K562 (cell line): ENCODE data around the gene KCTD15. TPM values are rescaled to one million over a fixed set of nuclear protein-coding genes. Genes with fewer than 3 reads are reported as not detected.

Experiments
- ATAC-seq: fragments of 200-7000 bp; cut with Tn5 transposase; 3 replicates; pipeline ENCODE4 v1.9.1; 2020; ENCODE audit warnings: moderate library complexity
- BruUV-seq: library from RNA; stranded (reverse); fragments of 400-500 nt; replicated peaks from 2 replicates; lab custom pipeline; 2021; lab: Mats Ljungman, UMichigan
- CTCF ChIA-PET: fragments of 300-600 bp; formaldehyde crosslinking; extraction: SDS; loops from one replicate; lab custom pipeline; 2021; ENCODE audit warnings: low intra/inter-chr PET ratio; lab: Yijun Ruan, JAX
- POLR2A ChIA-PET: fragments of 300-600, 350-650 bp; sonication (Branson Sonifier 250); formaldehyde crosslinking; extraction: SDS; loops from one replicate; lab custom pipeline; 2021; ENCODE audit warnings: antibody characterized with exemption, inconsistent platforms; lab: Yijun Ruan, JAX
- DNase-seq, 4 experiments: peaks; one replicate each; pipeline versions ENCODE4 v3.0.0 to v3.0.0-alpha.2; 2011 to 2018; ENCODE audit warnings: low spot score in 3 of 4, mixed read lengths in 3 of 4; ENCODE audit errors: extremely low read depth in 1 of 4
- FAIRE-seq: peaks from 2 replicates; lab custom pipeline; 2011; peaks lifted over from hg19 to GRCh38; lab: Jason Lieb, UNC
- H2AFZ ChIP-seq: 2 replicates; pipeline ENCODE4 v1.6.0; 2011; ENCODE audit warnings: low read depth, low read length, control low read depth, inconsistent platforms
- H3K27ac ChIP-seq: fragments of 200-600 bp; 3 replicates; pipeline ENCODE4 v1.8.0; 2011; ENCODE audit warnings: low read depth, mild to moderate bottlenecking, control low read depth, inconsistent platforms, low read length, moderate library complexity, mixed read lengths; ENCODE audit errors: extremely low read depth
- H3K27me3 ChIP-seq, 2 experiments: fragments of 300-600 bp in 1 of 2; 2 replicates in 1 of 2; 3 replicates in 1 of 2; pipeline versions ENCODE4 v1.6.0 to v1.8.0; 2011; ENCODE audit warnings: inconsistent platforms in 2 of 2, low read length in 2 of 2, mild to moderate bottlenecking in 1 of 2, mixed read lengths in 1 of 2, moderate library complexity in 1 of 2; ENCODE audit not compliant: control insufficient read depth in 2 of 2, insufficient read depth in 2 of 2
- H3K36me3 ChIP-seq: fragments of 300-600 bp; 3 replicates; pipeline ENCODE4 v1.8.0; 2011; ENCODE audit warnings: mild to moderate bottlenecking, low read length, inconsistent platforms; ENCODE audit not compliant: control insufficient read depth, insufficient read depth
- H3K4me1 ChIP-seq, 2 experiments: fragments of 200-600 bp in 1 of 2; replicated peaks in 1 of 2; 2 replicates in 1 of 2; 3 replicates in 1 of 2; pipeline versions ENCODE4 v1.5.1 to v1.8.0; 2011; ENCODE audit warnings: inconsistent platforms in 2 of 2, low read length in 2 of 2, mild to moderate bottlenecking in 1 of 2, mixed read lengths in 1 of 2, moderate library complexity in 1 of 2; ENCODE audit not compliant: control insufficient read depth in 2 of 2, insufficient read depth in 2 of 2
- H3K4me2 ChIP-seq: 2 replicates; pipeline ENCODE4 v1.6.1; 2011; ENCODE audit warnings: low read length, control low read depth, inconsistent platforms, mixed read lengths; ENCODE audit not compliant: insufficient read depth
- H3K4me3 ChIP-seq: fragments of 200-600 bp; sonication (generic), shearing (Covaris generic); 2 replicates; pipeline ENCODE4 v1.5.1; 2016; ENCODE audit warnings: control low read depth, inconsistent platforms
- H3K79me2 ChIP-seq: fragments of 200-600 bp; 3 replicates; pipeline ENCODE4 v1.8.0; 2011; ENCODE audit warnings: low read length, inconsistent platforms; ENCODE audit not compliant: control insufficient read depth, insufficient read depth
- H3K9ac ChIP-seq, 2 experiments: 2 replicates each; pipeline versions ENCODE4 v1.6.0 to v1.6.1; 2011; ENCODE audit warnings: low read depth in 2 of 2, low read length in 2 of 2, control low read depth in 1 of 2, inconsistent platforms in 1 of 2, mild to moderate bottlenecking in 1 of 2, mixed read lengths in 1 of 2; ENCODE audit not compliant: insufficient read depth in 1 of 2
- H3K9me1 ChIP-seq: one replicate; pipeline ENCODE4 v1.6.0; 2011; ENCODE audit warnings: inconsistent platforms, mild to moderate bottlenecking, low read length, moderate library complexity; ENCODE audit not compliant: control insufficient read depth, insufficient read depth
- H3K9me3 ChIP-seq: replicated peaks from 2 replicates; pipeline ENCODE4 v1.5.1; 2011; ENCODE audit warnings: low read depth, low read length, inconsistent platforms; ENCODE audit not compliant: control insufficient read depth, insufficient read depth
- H4K20me1 ChIP-seq: replicated peaks from 2 replicates; pipeline ENCODE4 v1.6.1; 2011; ENCODE audit warnings: low read length, inconsistent platforms, mixed read lengths; ENCODE audit not compliant: control insufficient read depth, insufficient read depth
- C11orf30 ChIP-seq: fragments of 450-650 bp; IDR thresholded peaks from 2 replicates; pipeline ENCODE4 v1.6.1; 2016; ENCODE audit warnings: low read depth, mild to moderate bottlenecking
- GABPA ChIP-seq: fragments of 200-800 bp; sonication (Bioruptor generic); conservative IDR thresholded peaks from 2 replicates; pipeline ENCODE4 v1.6.1; 2016; ENCODE audit warnings: low read depth, missing genetic modification characterization, missing compliant biosample characterization
- HBP1 ChIP-seq: fragments of 450-650 bp; formaldehyde crosslinking; IDR thresholded peaks from 2 replicates; pipeline ENCODE4 v1.4.0; 2022; ENCODE audit warnings: missing genetic modification characterization
- HDAC1 ChIP-seq, 2 experiments: fragments of 450-650 bp; IDR thresholded peaks; 2 replicates each; pipeline ENCODE4 v1.6.1; 2016 to 2017; ENCODE audit warnings: inconsistent platforms in 1 of 2, mild to moderate bottlenecking in 1 of 2, moderate library complexity in 1 of 2
- HMGXB4 ChIP-seq: sonication (generic); formaldehyde crosslinking; IDR thresholded peaks from 2 replicates; pipeline ENCODE4 v1.8.1; 2023; ENCODE audit warnings: mild to moderate bottlenecking, missing genetic modification reagents
- MXD1 ChIP-seq: fragments of 250-450 bp; sonication (Bioruptor Pico); IDR thresholded peaks from 2 replicates; pipeline ENCODE4 v1.8.0; 2021; ENCODE audit warnings: borderline replicate concordance, mild to moderate bottlenecking, moderate library complexity; ENCODE audit not compliant: poor library complexity, severe bottlenecking
- NRF1 ChIP-seq, 2 experiments: fragments of 450-650 bp; IDR thresholded peaks in 1 of 2; conservative IDR thresholded peaks in 1 of 2; 2 replicates each; pipeline ENCODE4 v1.6.1; 2014; ENCODE audit warnings: mild to moderate bottlenecking in 2 of 2
- RAD21 ChIP-seq, 2 experiments: fragments of 250-450 bp in 1 of 2; fragments of 450-650 bp in 1 of 2; sonication (Bioruptor Pico) in 1 of 2; formaldehyde crosslinking in 1 of 2; IDR thresholded peaks in 1 of 2; conservative IDR thresholded peaks in 1 of 2; 2 replicates each; pipeline versions ENCODE4 v1.4.0 to v1.8.0; 2020 to 2022; ENCODE audit warnings: mild to moderate bottlenecking in 2 of 2, moderate library complexity in 1 of 2
- TSHZ1 ChIP-seq: fragments of 250-450 bp; sonication (Bioruptor Pico); IDR thresholded peaks from 2 replicates; pipeline ENCODE4 v1.4.0; 2020; ENCODE audit warnings: mild to moderate bottlenecking, moderate library complexity
- XRCC4 ChIP-seq: IDR thresholded peaks from one replicate; pipeline ENCODE4 v1.6.1; 2011; ENCODE audit not compliant: insufficient read depth, insufficient read length; ENCODE audit errors: extremely low read depth
- ZNF740 ChIP-seq, 3 experiments: fragments of 200-800 bp in 1 of 3; sonication (Bioruptor generic) in 1 of 3; sonication (generic) in 1 of 3; formaldehyde crosslinking in 1 of 3; IDR thresholded peaks; 2 replicates each; pipeline versions ENCODE4 v1.6.1 to v1.8.0; 2016 to 2022; ENCODE audit warnings: mild to moderate bottlenecking in 2 of 3, missing compliant biosample characterization in 2 of 3, missing genetic modification characterization in 2 of 3, missing genetic modification reagents in 1 of 3
- WGBS: fragments of 100-300 bp; shearing (Covaris generic); methylation state at CpG from one replicate; pipeline ENCODE4 v1.1.6; 2016; ENCODE audit warnings: low coverage, mixed read lengths; ENCODE audit not compliant: insufficient coverage; ENCODE audit errors: missing lambda C conversion rate; 5-methylcytosine and 5-hydroxymethylcytosine counted together
- in situ Hi-C: fragments of 300-500 bp; cut with MboI; formaldehyde crosslinking; loops from 4 replicates; pipeline ENCODE4 v1.15.0; 2018; ENCODE audit warnings: inconsistent platforms, mixed read lengths
- intact Hi-C: fragments of 100-400 bp; cut with micrococcal nuclease; formaldehyde crosslinking; loops from 2 replicates; pipeline ENCODE4 v1.14.2; 2022
- polyA plus RNA-seq, 8 experiments: library from polyadenylated mRNA; depleted of rRNA in 4 of 8; stranded (reverse) in 5 of 8; unstranded in 3 of 8; fragments of >200 nt; fragmentation: Nextera tagmentation in 2 of 8; fragmentation: Illumina TruSeq in 1 of 8; extraction: Ambion mirVana in 2 of 8; extraction: Trizol in 1 of 8; gene quantifications; 2 replicates each; pipeline versions ENCODE4 v1.2.1 to v1.2.3, GENCODE V29; 2011 to 2014; ENCODE audit warnings: inconsistent platforms in 1 of 8, missing spikeins in 1 of 8
- total RNA-seq, 7 experiments: library from RNA; depleted of rRNA in 6 of 7; stranded (reverse); fragments of >200 nt in 6 of 7; fragmentation: Illumina TruSeq in 2 of 7; extraction: Trizol in 2 of 7; gene quantifications; 2 replicates each; pipeline versions ENCODE4 v1.2.1 to v1.2.3, GENCODE V29; 2011 to 2021; ENCODE audit warnings: low replicate concordance in 1 of 7

The KCTD15 gene
- total and polyA plus RNA-seq, 9 of the 15 experiments (the other 6 are each of a cell fraction or from before 2014, with no cell fraction given): 1.7 to 49.0 (median 11.8) TPM

- CTCF ChIA-PET: interaction anchor here (0.6 to 3.8 kb wide), 20 partner anchors 11 to 1485 kb away, joined by 3 to 111 read pairs (median 4); no protein-coding TSS in a partner anchor
- Histone ChIP-seq H2AFZ (no peak overlapping the region), H3K27me3 (peaks cover 16 to 48% of the 10 kb centered on the region in 2 experiments; a peak in 4 of 5 replicates), H4K20me1 (peaks cover 20% of the 10 kb centered on the region), H3K79me2 (no peaks in the 10 kb centered on the region), H3K27ac (no peak overlapping the region), H3K9me3 (no peaks in the 10 kb centered on the region), H3K4me1 (peaks cover 0 to 28% of the 10 kb centered on the region in 2 experiments; a peak in 2 of 5 replicates), H3K4me2 (no peak overlapping the region), H3K4me3 (no peak overlapping the region), H3K9me1 (no peaks in the 10 kb centered on the region), H3K9ac (no peak overlapping the region), H3K36me3 (no peaks in the 10 kb centered on the region)
- FAIRE-seq: no peak
- no peak for DNase-seq
- no peak for ATAC-seq
- intact Hi-C loops: loop anchor here (1.0 to 10.0 kb wide), 3 partner anchors 53 to 370 kb away; no protein-coding TSS in a partner anchor
- POLR2A ChIA-PET: interaction anchor here (0.6 to 1.4 kb wide), 5 partner anchors 9 to 357 kb away, joined by 3 to 4 read pairs (median 3); no protein-coding TSS in a partner anchor
- in situ Hi-C loops: no loop called here
- BruUV-seq: no TSS peak
- WGBS: 20% methylated on average over 15 of the region's 17 CpGs
- TF ChIP-seq XRCC4 (no peak), RAD21 (CRISPR knock-in tag; conservative IDR thresholded peaks at IDR 0.05 in 1 of 2, IDR thresholded peaks at IDR 0.05 in 1 of 2) (no peak), TSHZ1 (no peak), HBP1 (CRISPR knock-in tag) (no peak), MXD1 (CRISPR knock-in tag) (no peak), HDAC1 (IDR thresholded peaks at IDR 0.05) (no peak), NRF1 (conservative IDR thresholded peaks at IDR 0.05 in 1 of 2, IDR thresholded peaks at IDR 0.05 in 1 of 2) (peak in 1 of 2 experiments; percentile 61; a peak in 2 of 4 replicates), C11orf30 (no peak), GABPA (no peak), HMGXB4 (no peak), ZNF740 (CRISPR knock-in tag; IDR thresholded peaks at IDR 0.05) (peak; percentile 42; the same call in 1 of the 2 replicates), ZNF740 (tag; IDR thresholded peaks at IDR 0.05) (no peak)
These were observed 18.9 kb upstream of the KCTD15 start for GRCh38 chr19:33777753-33778088.
